ENCODE data around the gene ADK.

Gene ADK

DNA sequence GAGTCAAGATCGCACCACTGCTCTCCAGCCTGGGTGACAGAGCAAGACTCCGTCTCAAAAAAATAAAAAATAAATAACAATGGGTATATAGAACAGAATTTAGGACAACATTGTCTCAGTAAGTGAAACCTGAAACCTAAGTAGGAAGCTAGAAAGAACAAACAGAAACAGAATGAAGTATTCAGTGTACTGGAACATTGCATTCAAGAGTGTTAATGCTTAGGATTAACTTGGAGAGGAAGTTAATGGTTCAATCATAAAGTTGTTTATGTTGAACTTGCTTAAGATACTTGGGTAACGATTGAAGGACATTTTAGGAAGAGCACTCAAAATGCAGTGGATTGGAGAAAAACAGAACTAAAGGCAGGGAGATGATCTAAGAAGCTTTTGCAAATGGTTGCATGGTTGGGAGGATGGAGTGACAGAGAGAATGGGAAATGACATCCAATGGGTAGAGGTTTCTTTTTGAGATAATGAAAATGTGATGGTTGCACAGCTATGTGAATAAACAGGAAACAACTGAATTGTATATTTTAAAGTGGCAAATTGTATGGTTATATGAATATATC lies 233.7 kb downstream of the ADK start:
- Histone ChIP-seq H3K27ac (replicated peaks) (no peak overlapping the region), H3K4me3 (replicated peaks; ENCODE audit: insufficient read depth, low read length) (no peak overlapping the region), H3K27me3 (ENCODE audit: insufficient read depth, poor library complexity, severe bottlenecking) (no peaks in the 10 kb centered on the region)
- TF ChIP-seq SPI1 (IDR thresholded peaks at IDR 0.05; ENCODE audit: borderline replicate concordance, low read depth) (no peak), GABPA (IDR thresholded peaks at IDR 0.05; ENCODE audit: low read depth) (no peak), REST (IDR thresholded peaks at IDR 0.05; ENCODE audit: insufficient replicate concordance, low read depth) (no peak), POLR2AphosphoS5 (IDR thresholded peaks at IDR 0.05; ENCODE audit: low read depth) (no peak)
- TF ChIP-seq, protein P1, sequence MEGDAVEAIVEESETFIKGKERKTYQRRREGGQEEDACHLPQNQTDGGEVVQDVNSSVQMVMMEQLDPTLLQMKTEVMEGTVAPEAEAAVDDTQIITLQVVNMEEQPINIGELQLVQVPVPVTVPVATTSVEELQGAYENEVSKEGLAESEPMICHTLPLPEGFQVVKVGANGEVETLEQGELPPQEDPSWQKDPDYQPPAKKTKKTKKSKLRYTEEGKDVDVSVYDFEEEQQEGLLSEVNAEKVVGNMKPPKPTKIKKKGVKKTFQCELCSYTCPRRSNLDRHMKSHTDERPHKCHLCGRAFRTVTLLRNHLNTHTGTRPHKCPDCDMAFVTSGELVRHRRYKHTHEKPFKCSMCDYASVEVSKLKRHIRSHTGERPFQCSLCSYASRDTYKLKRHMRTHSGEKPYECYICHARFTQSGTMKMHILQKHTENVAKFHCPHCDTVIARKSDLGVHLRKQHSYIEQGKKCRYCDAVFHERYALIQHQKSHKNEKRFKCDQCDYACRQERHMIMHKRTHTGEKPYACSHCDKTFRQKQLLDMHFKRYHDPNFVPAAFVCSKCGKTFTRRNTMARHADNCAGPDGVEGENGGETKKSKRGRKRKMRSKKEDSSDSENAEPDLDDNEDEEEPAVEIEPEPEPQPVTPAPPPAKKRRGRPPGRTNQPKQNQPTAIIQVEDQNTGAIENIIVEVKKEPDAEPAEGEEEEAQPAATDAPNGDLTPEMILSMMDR (IDR thresholded peaks at IDR 0.05; ENCODE audit: insufficient read depth, low read length) = no peak
- no peak for DNase-seq (ENCODE audit: low read depth in 1 of 2, low spot score in 1 of 2)

DNA sequence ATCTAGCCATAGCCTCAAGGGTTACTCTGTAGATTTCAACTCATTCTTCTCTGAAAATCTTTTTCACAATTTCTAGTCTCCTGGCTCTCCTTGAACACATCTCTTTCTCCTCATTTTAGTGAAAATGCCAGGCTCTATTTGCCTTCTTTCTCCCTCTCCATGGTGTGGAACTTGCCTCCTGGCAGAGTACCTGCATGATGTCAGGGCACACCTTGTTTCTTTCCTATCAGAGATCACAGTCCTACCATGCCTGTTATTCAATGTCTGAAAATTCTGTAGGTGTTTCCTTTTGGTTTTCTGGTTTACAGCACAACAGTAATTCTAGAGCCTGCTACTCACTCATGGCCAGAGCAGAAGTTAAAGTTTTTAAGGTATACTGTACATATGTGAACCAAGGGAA lies 237.8 kb downstream of the ADK start:
- Histone ChIP-seq H3K27me3 (ENCODE audit: insufficient read depth, poor library complexity, severe bottlenecking) (no peaks in the 10 kb centered on the region), H3K4me3 (replicated peaks; ENCODE audit: insufficient read depth, low read length) (no peak overlapping the region), H3K27ac (replicated peaks) (no peak overlapping the region)
- TF ChIP-seq SPI1 (IDR thresholded peaks at IDR 0.05; ENCODE audit: borderline replicate concordance, low read depth) (no peak), GABPA (IDR thresholded peaks at IDR 0.05; ENCODE audit: low read depth) (no peak), REST (IDR thresholded peaks at IDR 0.05; ENCODE audit: insufficient replicate concordance, low read depth) (no peak), POLR2AphosphoS5 (IDR thresholded peaks at IDR 0.05; ENCODE audit: low read depth) (no peak)
- TF ChIP-seq, protein P1 (IDR thresholded peaks at IDR 0.05; ENCODE audit: insufficient read depth, low read length) = no peak
- no peak for DNase-seq (ENCODE audit: low read depth in 1 of 2, low spot score in 1 of 2)

GRCh38 chr10:74391786-74392185 lies 240.8 kb downstream of the ADK start:
- no peak for TF ChIP-seq POLR2AphosphoS5 (IDR thresholded peaks at IDR 0.05; ENCODE audit: low read depth)
- TF ChIP-seq GABPA (IDR thresholded peaks at IDR 0.05; ENCODE audit: low read depth) = no peak
- TF ChIP-seq, protein P1 (IDR thresholded peaks at IDR 0.05; ENCODE audit: insufficient read depth, low read length) = no peak
- no peak for TF ChIP-seq REST (IDR thresholded peaks at IDR 0.05; ENCODE audit: insufficient replicate concordance, low read depth)
- TF ChIP-seq SPI1 (IDR thresholded peaks at IDR 0.05; ENCODE audit: borderline replicate concordance, low read depth) = no peak
- H3K4me3 ChIP-seq (replicated peaks; ENCODE audit: insufficient read depth, low read length) = no peak overlapping the region
- DNase-seq (ENCODE audit: low read depth in 1 of 2, low spot score in 1 of 2) = no peak

More at GRCh38 chr10:74391786-74392185, 240.8 kb downstream of the ADK start:
- H3K27ac ChIP-seq (replicated peaks) = no peak overlapping the region
- H3K27me3 ChIP-seq (ENCODE audit: insufficient read depth, poor library complexity, severe bottlenecking) = no peaks in the 10 kb centered on the region

Measured in HL-60 (cell line).